Trophoblast cell (in vitro differentiated cells and primary cell): ENCODE measurements around the gene PTPN20.

Experiments used
- DNase-seq, 2 donors: peaks; one replicate each; pipeline ENCODE4 v3.0.0-alpha.2; 2016
- H2AFZ ChIP-seq: 2 replicates; pipeline ENCODE4 v1.6.1; 2013; ENCODE audit warnings: low read length, moderate library complexity, mild to moderate bottlenecking; ENCODE audit not compliant: insufficient read depth, poor library complexity
- H2AK5ac ChIP-seq: 2 replicates; pipeline ENCODE4 v1.6.1; 2013; ENCODE audit warnings: mild to moderate bottlenecking, low read length
- H2BK120ac ChIP-seq: 2 replicates; pipeline ENCODE4 v1.6.1; 2013; ENCODE audit warnings: low read length, mild to moderate bottlenecking, moderate library complexity; ENCODE audit not compliant: insufficient read depth, poor library complexity
- H2BK12ac ChIP-seq: 2 replicates; pipeline ENCODE4 v1.6.1; 2013; ENCODE audit warnings: mild to moderate bottlenecking, low read length, moderate library complexity
- H2BK5ac ChIP-seq: 2 replicates; pipeline ENCODE4 v1.6.1; 2013; ENCODE audit warnings: low read length, low read depth, moderate library complexity, mild to moderate bottlenecking; ENCODE audit not compliant: poor library complexity
- H3K14ac ChIP-seq: 2 replicates; pipeline ENCODE4 v1.6.1; 2013; ENCODE audit warnings: mild to moderate bottlenecking, low read length
- H3K18ac ChIP-seq: 2 replicates; pipeline ENCODE4 v1.6.1; 2013; ENCODE audit warnings: mild to moderate bottlenecking, low read length
- H3K23ac ChIP-seq: 2 replicates; pipeline ENCODE4 v1.6.1; 2013; ENCODE audit warnings: low read length
- H3K27ac ChIP-seq: 2 replicates; pipeline ENCODE4 v1.5.1; 2013; ENCODE audit warnings: low read depth, mild to moderate bottlenecking, inconsistent platforms, low read length, moderate library complexity
- H3K27me3 ChIP-seq: 2 replicates; pipeline ENCODE4 v1.6.1; 2013; ENCODE audit warnings: inconsistent platforms, mild to moderate bottlenecking, low read length, moderate library complexity; ENCODE audit not compliant: insufficient read depth
- H3K36me3 ChIP-seq, 2 experiments: 1 replicate in 1 of 2; 2 replicates in 1 of 2; pipeline ENCODE4 v1.6.1; 2013; ENCODE audit warnings: low read length in 2 of 2, mild to moderate bottlenecking in 2 of 2, moderate library complexity in 1 of 2; ENCODE audit not compliant: insufficient read depth in 2 of 2, control insufficient read depth in 1 of 2
- H3K4ac ChIP-seq: 2 replicates; pipeline ENCODE4 v1.6.1; 2013; ENCODE audit warnings: low read depth, mild to moderate bottlenecking, low read length, moderate library complexity
- H3K4me1 ChIP-seq, 2 experiments: 1 replicate in 1 of 2; 2 replicates in 1 of 2; pipeline ENCODE4 v1.6.1; 2013; ENCODE audit warnings: low read length in 2 of 2, mild to moderate bottlenecking in 2 of 2, moderate library complexity in 1 of 2; ENCODE audit not compliant: insufficient read depth in 2 of 2, control insufficient read depth in 1 of 2
- H3K4me2 ChIP-seq: 2 replicates; pipeline ENCODE4 v1.6.1; 2013; ENCODE audit warnings: inconsistent platforms, mild to moderate bottlenecking, low read length, moderate library complexity
- H3K4me3 ChIP-seq: 2 replicates; pipeline ENCODE4 v1.5.1; 2013; ENCODE audit warnings: mild to moderate bottlenecking, low read depth, low read length, inconsistent platforms
- H3K79me1 ChIP-seq: one replicate; pipeline ENCODE4 v1.6.1; 2013; ENCODE audit warnings: low read length
- H3K79me2 ChIP-seq: 2 replicates; pipeline ENCODE4 v1.6.1; 2013; ENCODE audit warnings: low read length, mild to moderate bottlenecking; ENCODE audit not compliant: control insufficient read depth, insufficient read depth, poor library complexity
- H3K9ac ChIP-seq: 2 replicates; pipeline ENCODE4 v1.6.1; 2013; ENCODE audit warnings: mild to moderate bottlenecking, low read length
- H3K9me3 ChIP-seq: 2 replicates; pipeline ENCODE4 v1.6.1; 2013; ENCODE audit warnings: low read depth, mild to moderate bottlenecking, control low read depth, inconsistent platforms, low read length; ENCODE audit not compliant: insufficient read depth
- H4K12ac ChIP-seq: 2 replicates; pipeline ENCODE4 v1.6.1; 2013; ENCODE audit warnings: low read depth, mild to moderate bottlenecking, low read length, moderate library complexity
- H4K8ac ChIP-seq: 2 replicates; pipeline ENCODE4 v1.6.1; 2013; ENCODE audit warnings: low read depth, mild to moderate bottlenecking, low read length, moderate library complexity
- H4K91ac ChIP-seq: one replicate; pipeline ENCODE4 v1.6.1; 2013; ENCODE audit warnings: low read depth, mild to moderate bottlenecking, low read length, moderate library complexity
- WGBS: extraction: QIAGEN DNeasy Blood & Tissue Kit; methylation state at CpG from one replicate; pipeline ENCODE4 v1.1.7; 2013; ENCODE audit warnings: missing lambda C conversion rate; ENCODE audit not compliant: insufficient read length, insufficient coverage; ENCODE audit errors: extremely low coverage; 5-methylcytosine and 5-hydroxymethylcytosine counted together

PTPN20 gene

DNA sequence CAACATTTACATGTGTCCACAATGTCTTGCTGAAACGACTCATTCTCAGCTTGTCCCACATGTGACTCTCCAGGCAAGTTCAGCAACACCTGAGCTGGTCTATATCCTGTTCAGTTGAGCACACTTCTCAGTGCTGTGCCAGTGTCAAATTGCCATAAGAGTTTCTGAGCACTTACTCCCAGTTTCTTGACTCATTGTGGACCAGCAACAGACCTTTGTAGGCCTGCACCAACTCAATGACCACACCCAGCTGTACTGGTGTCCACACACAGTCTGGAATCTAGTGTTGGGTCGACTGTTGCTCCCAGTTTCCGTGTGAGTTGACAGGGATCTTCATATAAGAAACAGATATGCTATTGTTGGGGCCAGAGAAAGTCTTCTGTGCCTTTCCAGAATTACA lies 88.0 kb downstream of the PTPN20 start:
- no peak overlapping the region for H3K14ac ChIP-seq
- H3K18ac ChIP-seq: no peak overlapping the region
- H3K79me1 ChIP-seq: no peaks in the 10 kb centered on the region
- H2AK5ac ChIP-seq: no peak overlapping the region
- H3K27me3 ChIP-seq: no peaks in the 10 kb centered on the region
- no CpG with 5 or more reads among the region's 3 CpGs for WGBS
- no peak overlapping the region for H4K12ac ChIP-seq
- H2AFZ ChIP-seq: no peak overlapping the region
- DNase-seq: no peak
- H3K9ac ChIP-seq: no peak overlapping the region
- H3K27ac ChIP-seq: no peak overlapping the region
- H3K79me2 ChIP-seq: no peaks in the 10 kb centered on the region
- H3K4ac ChIP-seq: no peak overlapping the region
- no peak overlapping the region for H3K4me2 ChIP-seq
- no peaks in the 10 kb centered on the region for H3K36me3 ChIP-seq
- H4K8ac ChIP-seq: no peak overlapping the region
- H3K23ac ChIP-seq: no peak overlapping the region
- no peak overlapping the region for H2BK5ac ChIP-seq
- no peak overlapping the region for H2BK12ac ChIP-seq
- no peak overlapping the region for H4K91ac ChIP-seq
- H3K9me3 ChIP-seq: no peaks in the 10 kb centered on the region
- H2BK120ac ChIP-seq: no peak overlapping the region
- no peaks in the 10 kb centered on the region for H3K4me1 ChIP-seq
- no peak overlapping the region for H3K4me3 ChIP-seq

DNA sequence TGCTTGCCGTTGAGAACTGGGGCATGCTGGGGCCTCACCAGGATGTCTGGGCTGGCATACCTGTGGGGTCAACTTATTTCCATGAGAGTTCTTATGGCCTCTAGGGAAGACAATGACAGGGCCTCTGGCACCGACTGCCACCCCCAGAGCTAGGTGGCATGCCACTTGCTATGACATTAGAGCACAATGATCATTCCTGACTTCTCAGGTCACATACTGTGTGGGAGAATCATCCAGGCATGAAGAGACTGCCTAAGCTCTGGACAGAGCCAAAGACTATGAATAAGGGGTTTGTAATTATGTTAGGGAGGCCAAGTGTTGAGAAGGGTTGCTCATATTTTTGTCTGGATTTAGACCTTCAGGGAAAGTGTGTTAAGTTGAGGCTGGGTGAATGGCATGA lies 97.5 kb downstream of the PTPN20 start:
- Histone ChIP-seq H2AK5ac (no peak overlapping the region), H3K23ac (no peak overlapping the region), H3K27me3 (no peaks in the 10 kb centered on the region), H3K9me3 (no peaks in the 10 kb centered on the region), H2BK5ac (no peak overlapping the region), H3K4me2 (no peak overlapping the region), H2AFZ (no peak overlapping the region), H4K8ac (no peak overlapping the region), H3K36me3 (no peaks in the 10 kb centered on the region), H3K27ac (no peak overlapping the region), H3K9ac (no peak overlapping the region), H3K4ac (no peak overlapping the region), H3K79me2 (no peaks in the 10 kb centered on the region), H3K4me1 (no peaks in the 10 kb centered on the region), H2BK120ac (no peak overlapping the region), H3K79me1 (no peaks in the 10 kb centered on the region), H3K18ac (no peak overlapping the region), H2BK12ac (no peak overlapping the region), H3K4me3 (no peak overlapping the region), H3K14ac (no peak overlapping the region), H4K12ac (no peak overlapping the region), H4K91ac (no peak overlapping the region)
- WGBS: no CpG with 5 or more reads among the region's 2 CpGs
- no peak for DNase-seq

DNA sequence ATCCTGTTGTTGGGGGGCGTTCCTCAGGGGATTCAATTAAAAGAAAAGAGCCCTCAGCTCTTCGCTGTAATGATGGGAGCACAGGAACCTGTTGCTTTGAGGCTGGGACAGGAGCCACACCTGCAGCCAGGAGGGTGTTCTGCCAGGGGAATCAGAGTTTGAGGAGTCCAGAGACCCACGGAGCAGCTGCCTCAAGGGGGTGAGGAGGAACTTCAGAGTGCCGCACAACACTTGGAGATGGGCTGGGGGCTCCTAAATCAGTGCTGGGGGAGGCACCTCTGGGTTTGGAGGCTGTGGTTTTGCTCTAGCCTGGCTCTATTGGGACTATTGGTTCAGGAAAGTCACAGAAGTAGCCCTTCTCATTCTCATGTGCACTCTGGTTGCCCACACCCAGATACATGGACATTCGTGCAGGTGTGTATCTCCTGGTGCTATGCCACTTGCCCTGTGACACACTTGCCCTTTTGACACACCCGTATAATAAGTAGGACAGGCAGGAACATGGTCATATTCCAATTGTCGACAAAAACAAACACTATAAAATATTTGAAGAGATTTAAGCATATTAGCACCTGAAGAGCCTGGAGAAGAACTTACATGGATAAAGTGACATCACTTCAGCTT lies 98.1 kb downstream of the PTPN20 start:
- no peak overlapping the region for H3K9ac ChIP-seq
- no peaks in the 10 kb centered on the region for H3K4me1 ChIP-seq
- H3K14ac ChIP-seq: no peak overlapping the region
- H3K18ac ChIP-seq: no peak overlapping the region
- H3K36me3 ChIP-seq: no peaks in the 10 kb centered on the region
- no peak overlapping the region for H2BK12ac ChIP-seq
- no peak overlapping the region for H3K23ac ChIP-seq
- no peak overlapping the region for H2AFZ ChIP-seq
- no peaks in the 10 kb centered on the region for H3K9me3 ChIP-seq
- no peak overlapping the region for H2BK120ac ChIP-seq
- no peaks in the 10 kb centered on the region for H3K27me3 ChIP-seq
- no peak overlapping the region for H3K27ac ChIP-seq
- H3K4me2 ChIP-seq: no peak overlapping the region
- H4K8ac ChIP-seq: no peak overlapping the region
- H4K91ac ChIP-seq: no peak overlapping the region
- no peak overlapping the region for H3K4me3 ChIP-seq
- no CpG with 5 or more reads among the region's 7 CpGs for WGBS
- H3K79me2 ChIP-seq: no peaks in the 10 kb centered on the region
- H3K4ac ChIP-seq: no peak overlapping the region
- H3K79me1 ChIP-seq: no peaks in the 10 kb centered on the region
- no peak for DNase-seq
- H4K12ac ChIP-seq: no peak overlapping the region
- H2AK5ac ChIP-seq: no peak overlapping the region
- H2BK5ac ChIP-seq: no peak overlapping the region

DNA sequence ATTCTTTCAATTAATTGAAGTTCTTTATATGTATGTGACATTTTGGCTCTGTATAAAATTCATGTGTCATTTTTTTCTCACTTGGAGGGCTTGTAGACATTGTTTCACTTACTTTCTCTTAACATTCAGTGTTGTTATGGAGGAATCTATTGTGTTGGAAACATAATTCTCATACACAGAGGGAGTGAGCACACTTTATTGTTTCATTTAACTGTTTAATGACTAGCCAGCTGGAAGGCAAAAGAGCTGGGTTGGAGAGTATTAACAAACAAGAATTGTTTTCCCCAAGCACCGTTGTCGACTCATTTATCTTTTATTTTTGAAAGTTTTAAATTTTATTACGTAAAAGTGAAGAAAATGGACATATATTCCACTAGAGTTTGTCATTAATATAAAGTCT lies 98.8 kb downstream of the PTPN20 start:
- H3K36me3 ChIP-seq: no peaks in the 10 kb centered on the region
- no peak for DNase-seq
- no peak overlapping the region for H3K14ac ChIP-seq
- H3K23ac ChIP-seq: no peak overlapping the region
- H4K8ac ChIP-seq: no peak overlapping the region
- no peak overlapping the region for H2BK120ac ChIP-seq
- no peak overlapping the region for H2AK5ac ChIP-seq
- H2BK12ac ChIP-seq: no peak overlapping the region
- no peak overlapping the region for H4K91ac ChIP-seq
- no peak overlapping the region for H3K4me3 ChIP-seq
- no peaks in the 10 kb centered on the region for H3K9me3 ChIP-seq
- no peaks in the 10 kb centered on the region for H3K4me1 ChIP-seq
- no peaks in the 10 kb centered on the region for H3K27me3 ChIP-seq
- WGBS: no CpG with 5 or more reads among the region's 3 CpGs
- no peak overlapping the region for H4K12ac ChIP-seq
- H3K79me1 ChIP-seq: no peaks in the 10 kb centered on the region
- no peak overlapping the region for H2AFZ ChIP-seq
- H3K27ac ChIP-seq: no peak overlapping the region
- H3K18ac ChIP-seq: no peak overlapping the region
- no peaks in the 10 kb centered on the region for H3K79me2 ChIP-seq
- no peak overlapping the region for H3K4ac ChIP-seq
- H3K9ac ChIP-seq: no peak overlapping the region
- H2BK5ac ChIP-seq: no peak overlapping the region
- H3K4me2 ChIP-seq: no peak overlapping the region
